Measurements from ENCODE around the gene TLL2.

GRCh38 chr10:96341219-96342182, 172.2 kb downstream of the TLL2 start:
- TF ChIP-seq POLR2A (IDR thresholded peaks at IDR 0.05) (no peak), CTCF (IDR thresholded peaks at IDR 0.05) (no peak)

Measured in esophagus squamous epithelium (tissue), 4 donors.